Epidermal melanocyte (primary cell): ENCODE results near the gene OR51Q1.
A peak's percentile ranks its signal among the peaks of the same experiment; 100 is the strongest.

Experiments
- DNase-seq: peaks from one replicate; pipeline ENCODE4 v3.0.0; 2011; ENCODE audit warnings: low spot score; ENCODE audit not compliant: insufficient read length

Gene OR51Q1, protein sequence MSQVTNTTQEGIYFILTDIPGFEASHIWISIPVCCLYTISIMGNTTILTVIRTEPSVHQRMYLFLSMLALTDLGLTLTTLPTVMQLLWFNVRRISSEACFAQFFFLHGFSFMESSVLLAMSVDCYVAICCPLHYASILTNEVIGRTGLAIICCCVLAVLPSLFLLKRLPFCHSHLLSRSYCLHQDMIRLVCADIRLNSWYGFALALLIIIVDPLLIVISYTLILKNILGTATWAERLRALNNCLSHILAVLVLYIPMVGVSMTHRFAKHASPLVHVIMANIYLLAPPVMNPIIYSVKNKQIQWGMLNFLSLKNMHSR

DNA sequence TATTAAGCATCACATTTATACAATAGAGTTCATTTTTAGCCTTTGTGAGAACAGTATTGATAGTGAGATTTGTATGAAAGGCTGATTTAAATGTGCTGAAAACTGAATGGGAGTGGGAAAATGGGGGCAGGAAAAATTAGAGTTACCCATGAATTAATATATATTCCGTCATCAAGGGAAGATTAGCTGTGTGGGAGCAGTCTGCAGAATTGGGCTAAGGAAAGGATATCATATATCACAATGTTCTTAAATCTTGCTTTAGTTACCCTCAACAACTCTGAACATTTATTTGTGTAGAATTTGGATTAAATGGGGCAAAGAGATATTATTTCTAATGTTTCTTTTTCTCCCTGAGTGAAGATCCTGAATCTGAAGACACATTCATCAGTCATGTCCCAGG lies at the start of gene OR51Q1:
TSS of gene OR51Q1 (plus strand) at position 301 of the 400 bp plus-strand sequence. CDS start at position 391, 90 bp downstream.
- DNase-seq = no peak

DNA sequence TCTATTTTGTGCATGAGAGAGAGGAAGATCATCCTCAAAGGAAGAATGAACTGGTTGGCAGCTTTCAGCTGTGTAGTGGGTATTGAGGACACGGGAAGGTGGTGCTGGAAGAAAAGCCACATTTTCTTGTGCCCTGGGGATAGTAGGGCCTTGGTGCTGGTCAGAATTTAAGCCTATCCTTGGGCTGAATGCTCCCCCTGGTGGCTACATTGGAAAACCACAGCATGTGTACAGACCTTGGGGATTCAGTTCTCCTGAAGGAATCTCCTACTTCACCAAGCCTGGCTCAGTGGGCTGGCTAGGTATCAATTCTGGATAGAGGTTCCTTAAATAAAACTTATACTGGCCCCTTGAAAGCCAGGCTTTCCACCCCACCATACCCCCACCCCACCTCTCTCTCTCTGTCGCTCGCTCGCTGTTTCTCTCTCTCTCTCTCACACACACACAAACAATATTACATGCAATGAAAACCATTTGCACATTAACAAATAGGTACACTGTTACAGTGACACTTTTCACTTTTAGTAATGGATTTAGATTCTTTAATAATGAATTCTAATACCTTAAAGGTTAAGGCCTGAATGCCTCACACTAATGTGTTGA lies 41.1 kb upstream of the OR51Q1 start:
- DNase-seq = peak; percentile 58

DNA sequence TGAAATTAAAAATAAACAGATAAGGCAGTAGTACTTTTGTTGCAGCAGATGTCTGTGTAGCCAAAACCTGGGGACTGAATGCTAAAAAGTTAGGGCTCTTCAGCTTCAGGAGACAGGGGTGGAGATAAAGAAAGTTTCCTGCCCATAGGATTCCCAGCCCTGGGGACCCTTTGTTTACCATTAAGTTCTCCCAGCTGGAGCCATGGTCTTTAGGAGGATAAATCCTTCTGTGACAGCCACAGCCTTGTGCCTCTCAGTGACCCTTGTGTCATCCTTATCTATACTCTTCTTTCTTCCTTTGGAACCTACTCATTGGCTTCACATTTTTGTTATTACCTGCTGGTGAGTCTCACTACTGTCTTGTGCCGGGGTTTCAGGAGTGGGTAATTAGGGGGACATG lies 38.3 kb upstream of the OR51Q1 start, which contains the start of gene OR51M1:
TSS of gene OR51M1 (plus strand) at position 237 of the 400 bp plus-strand sequence. CDS start 5,587 bp downstream, outside the sequence.
- no peak for DNase-seq

DNA sequence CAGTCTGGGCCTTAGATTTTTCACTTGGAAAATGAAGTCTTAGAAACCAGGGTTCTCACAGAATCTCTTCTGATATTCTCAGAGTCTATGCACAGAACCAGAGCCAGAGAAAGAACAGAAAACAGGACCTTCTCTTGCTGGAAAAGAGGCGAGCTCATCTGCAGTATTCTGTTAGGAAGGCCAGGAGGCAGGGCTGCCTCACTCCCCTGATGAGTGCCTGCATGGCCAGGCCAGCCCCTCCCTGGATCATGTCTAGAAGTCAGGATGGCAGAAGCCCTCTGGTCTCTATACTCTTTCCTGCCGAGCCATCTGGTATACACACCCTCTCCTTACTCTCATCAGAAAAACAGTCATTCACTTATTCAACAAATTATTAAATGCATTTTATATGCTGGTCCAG lies 37.6 kb upstream of the OR51Q1 start:
- DNase-seq = no peak

DNA sequence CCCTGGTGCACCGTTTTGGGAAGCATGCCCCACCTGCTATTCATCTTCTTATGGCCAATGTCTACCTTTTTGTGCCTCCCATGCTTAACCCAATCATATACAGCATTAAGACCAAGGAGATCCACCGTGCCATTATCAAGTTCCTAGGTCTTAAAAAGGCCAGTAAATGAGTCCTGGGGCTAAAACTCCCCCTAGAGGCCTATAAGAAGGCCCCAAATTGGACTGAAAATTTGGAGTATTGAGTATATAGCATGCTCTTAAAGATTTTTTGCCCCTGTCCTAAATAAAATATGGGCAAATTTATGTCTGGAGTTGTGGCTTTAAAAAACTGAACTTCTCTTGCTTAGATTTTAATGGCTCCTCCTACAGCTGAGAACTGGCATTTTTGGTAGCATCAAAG lies 31.7 kb upstream of the OR51Q1 start:
- DNase-seq = no peak

DNA sequence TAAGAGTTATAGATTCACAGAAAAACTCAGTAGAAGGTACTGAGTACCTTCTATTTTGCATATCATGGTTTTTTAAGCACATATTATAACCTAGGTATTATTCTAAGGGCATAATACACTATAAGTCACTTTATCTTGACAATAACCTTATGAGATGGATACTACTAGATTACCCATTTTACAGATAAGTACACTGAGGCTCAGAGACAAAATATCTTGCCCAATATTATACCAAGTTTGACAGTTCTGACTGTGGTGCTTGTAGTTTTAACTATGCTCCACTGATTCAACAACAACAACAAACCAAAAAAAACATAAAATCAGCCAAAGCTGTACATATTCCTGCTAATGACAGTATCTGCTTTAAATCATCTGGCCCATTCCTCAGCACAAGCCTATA lies 27.8 kb upstream of the OR51Q1 start:
- DNase-seq = no peak

DNA sequence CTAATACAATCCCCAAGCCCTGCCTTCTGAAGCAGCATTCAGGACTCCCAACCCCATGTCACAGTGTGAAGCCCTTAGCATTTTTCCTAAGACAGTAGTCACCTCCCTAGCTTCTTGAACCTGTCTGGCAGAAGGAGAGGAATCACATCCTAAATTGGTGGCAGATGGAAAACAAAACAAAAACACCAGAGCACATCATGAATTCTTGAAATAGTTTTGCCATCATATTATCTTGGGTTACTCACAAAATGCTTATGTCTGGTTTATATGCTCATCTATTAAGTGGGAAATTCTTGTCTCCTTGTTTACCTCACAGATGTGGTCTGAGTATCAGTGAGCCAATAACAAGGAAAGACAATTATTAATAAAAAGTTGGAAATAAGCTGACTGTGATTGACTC lies 23.0 kb upstream of the OR51Q1 start:
- DNase-seq = no peak

DNA sequence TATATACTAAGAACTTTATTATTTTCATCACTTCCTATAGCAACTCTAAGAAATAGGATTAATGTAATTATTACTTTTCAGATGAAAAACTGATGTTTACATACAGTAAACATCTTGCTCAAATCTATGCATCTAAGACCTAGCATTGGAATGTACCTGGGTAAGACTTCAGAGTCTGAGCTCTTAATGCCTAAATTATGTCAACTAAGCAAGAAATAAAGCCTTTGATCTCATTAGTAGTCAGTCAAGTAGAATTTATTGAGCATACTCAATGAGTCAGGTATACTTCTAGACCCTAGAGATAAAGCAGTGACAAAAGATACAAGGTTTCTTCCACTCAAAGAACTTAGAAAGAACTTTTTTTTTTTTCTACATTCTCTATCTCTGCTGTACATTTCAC lies 16.7 kb upstream of the OR51Q1 start:
- no peak for DNase-seq

DNA sequence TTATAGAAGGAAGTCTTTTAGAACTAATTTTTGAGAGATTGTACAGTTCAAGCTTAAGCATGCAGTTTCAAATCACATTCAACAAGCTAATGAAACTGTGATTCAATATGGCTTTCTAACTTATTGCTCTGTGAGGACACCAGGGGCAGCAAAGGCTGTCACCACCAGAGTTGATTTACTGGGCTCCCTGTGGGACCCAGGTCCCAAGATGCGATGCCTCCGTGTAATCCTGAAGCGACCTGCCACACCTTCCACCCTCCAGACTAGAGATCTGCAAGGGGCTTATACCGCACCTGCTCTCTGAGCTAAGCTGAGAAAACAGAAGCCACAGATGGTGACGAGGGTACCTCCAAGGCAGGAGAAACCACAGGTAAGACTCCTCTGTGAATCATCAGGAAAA lies 918 bp upstream of the OR51Q1 start:
- DNase-seq = no peak

DNA sequence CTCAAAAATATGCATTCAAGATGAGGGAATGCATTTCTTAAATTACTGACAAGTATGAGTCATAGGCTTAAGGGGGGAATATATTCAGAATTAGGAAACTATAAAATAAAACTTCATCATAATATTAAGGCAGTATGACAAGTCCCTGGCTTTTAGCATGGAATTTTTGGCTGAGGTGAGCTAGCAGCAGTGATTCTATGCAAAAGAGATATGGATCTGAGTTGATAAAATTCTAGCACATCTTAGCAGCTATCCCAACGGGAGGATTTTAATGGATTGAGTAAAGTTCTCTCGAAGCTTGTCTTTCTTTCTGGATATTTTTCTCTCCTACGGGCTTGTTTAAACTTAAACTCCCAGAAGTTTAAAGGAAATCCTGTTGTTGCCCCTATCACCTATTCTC lies 1.2 kb downstream of the OR51Q1 start:
- DNase-seq = no peak

DNA sequence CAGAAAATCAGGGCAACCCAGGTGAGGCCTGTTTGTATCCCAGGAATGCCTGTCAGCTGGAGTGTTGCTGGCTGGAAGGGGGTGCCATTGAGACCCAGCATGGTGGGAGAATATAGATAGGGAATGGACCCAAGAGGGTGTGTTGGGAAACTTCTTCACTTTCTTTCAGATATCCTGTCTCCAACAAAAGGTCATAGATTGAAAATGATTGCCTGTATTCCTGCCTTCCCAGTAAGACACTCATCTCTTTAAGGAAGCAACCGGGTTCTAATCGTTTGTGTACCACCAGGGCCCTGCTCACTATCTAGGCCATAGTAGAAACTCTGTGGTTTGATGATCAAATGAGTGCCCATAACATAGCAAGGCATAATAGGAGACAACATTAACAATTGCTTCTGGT lies 19.5 kb downstream of the OR51Q1 start, which contains the start of gene OR51I1:
TSS of gene OR51I1 (minus strand) at position 101 of the 400 bp plus-strand sequence. CDS start at position 101, 0 bp downstream.
- no peak for DNase-seq

DNA sequence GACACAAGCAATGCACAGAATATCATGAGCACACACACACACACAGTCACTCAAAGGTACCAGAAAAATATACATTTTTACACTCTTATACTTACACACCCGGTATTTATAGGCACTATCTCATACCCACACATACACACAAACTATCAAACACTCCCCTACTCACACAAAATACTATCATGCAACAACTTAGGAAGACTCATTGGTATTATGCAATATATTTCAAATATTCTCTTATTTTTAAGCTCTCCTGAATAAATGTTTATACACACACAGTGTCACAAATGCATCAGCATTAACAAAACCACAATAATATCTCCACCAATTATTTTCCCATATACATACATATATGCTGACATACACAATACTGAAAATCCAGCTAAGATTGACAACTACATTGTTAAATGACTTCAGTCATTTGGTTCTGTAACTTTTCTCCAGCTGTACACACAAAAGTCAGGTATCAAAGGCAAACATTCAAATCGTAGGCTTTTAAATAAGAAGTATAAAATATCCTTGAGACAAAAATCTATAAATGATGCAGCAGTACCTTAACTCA lies 22.0 kb downstream of the OR51Q1 start:
- DNase-seq = no peak

DNA sequence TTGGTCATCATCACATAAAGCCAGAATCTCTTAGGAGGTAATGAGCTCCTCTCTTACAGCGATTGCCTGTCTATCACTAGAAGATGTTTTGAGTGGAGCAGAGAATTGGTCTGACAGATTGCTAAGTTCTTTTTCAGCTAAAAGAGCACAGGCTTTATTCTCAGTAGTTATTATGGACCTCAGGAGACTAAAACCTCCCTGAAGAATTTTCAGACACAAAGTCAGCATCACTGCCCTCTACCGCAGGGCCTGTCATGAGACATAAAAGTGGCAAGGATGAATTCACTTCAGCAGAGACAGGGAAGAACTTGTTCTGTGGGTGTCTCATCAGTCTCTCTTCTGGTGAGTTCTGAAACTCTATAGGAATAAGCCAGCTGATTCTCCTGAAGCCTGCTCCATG lies 27.1 kb downstream of the OR51Q1 start, which contains the start of gene OR51I2:
TSS of gene OR51I2 (plus strand) at position 301 of the 400 bp plus-strand sequence. CDS start 4,166 bp downstream, outside the sequence.
- DNase-seq = no peak

DNA sequence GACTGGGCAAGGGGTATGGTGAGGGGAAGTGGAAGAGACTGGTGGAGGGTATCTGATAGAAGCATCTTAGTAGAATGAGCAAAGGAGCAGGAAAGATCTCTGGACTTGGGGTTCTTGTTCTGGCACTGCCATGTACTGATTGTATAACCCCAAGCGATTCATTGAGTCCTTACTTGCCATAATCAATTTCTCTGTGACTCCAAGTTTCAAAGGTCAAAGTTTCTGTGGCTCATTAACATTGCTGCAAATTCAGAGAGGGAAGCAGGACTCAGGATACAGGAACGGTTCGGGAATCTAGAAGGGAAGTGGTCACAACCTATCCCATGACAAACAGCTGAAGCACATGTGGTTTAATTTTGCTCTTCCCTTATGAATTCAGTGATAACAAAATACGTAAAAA lies 27.5 kb downstream of the OR51Q1 start:
- DNase-seq = no peak

DNA sequence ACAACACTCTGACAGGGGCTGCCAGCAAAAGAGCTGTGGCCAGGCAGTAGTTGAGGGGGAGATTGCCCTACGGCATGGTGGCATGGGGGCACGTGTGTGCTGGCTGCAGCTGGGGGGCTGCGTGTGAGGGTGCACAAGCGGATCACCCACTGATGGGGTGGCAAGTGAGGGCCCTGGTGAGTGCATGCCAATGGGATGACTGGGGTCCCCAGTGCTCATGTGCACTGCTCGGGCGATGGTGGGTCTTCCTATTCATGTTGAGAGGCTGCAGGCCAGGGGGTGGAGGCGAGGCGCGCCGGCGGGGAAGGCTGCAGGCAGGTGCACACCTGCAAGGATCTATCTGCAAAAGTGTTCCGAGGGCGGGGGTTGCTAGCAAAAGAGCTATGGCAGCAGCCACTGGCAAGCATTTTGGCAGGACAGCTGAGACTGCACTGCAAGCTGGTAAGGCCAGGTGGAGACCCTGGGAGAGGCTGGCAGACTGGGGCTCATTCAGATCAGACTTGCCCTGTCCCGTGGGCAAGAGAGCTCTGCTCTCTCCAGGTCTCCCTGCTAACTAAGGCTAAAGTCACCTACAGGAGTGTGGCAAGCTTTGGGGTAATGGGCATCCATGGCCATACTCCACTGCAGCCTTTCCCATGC lies 39.2 kb downstream of the OR51Q1 start:
- no peak for DNase-seq

DNA sequence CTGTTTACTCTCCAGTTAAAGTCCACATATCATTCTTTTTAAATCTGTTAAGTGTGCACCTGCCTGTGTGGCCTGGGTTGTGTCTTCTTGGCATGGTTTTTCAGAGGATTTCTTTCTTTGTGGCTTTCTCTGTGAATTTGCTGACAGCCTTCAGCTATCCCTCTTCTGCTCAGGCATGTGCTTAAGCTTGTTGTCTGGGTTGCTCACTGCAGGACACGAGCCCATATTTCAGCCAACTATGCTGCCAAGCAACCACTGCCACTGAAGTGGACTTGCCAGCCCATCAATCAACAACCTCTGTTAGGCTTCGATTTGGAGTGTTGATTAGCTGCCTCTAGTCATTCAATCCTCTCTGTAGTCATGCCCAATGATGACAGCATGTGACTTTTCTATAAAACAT lies 45.6 kb downstream of the OR51Q1 start:
- DNase-seq = no peak
